ENCODE data around the gene LYRM9. TPM values are rescaled to one million over a fixed set of nuclear protein-coding genes. Genes with fewer than 3 reads are reported as not detected.

The LYRM9 gene
- total and polyA plus RNA-seq, 10 of the 15 experiments (the other 5 are each of a cell fraction or from before 2014, with no cell fraction given): 1.8 to 8.3 (median 4.6) TPM

DNA sequence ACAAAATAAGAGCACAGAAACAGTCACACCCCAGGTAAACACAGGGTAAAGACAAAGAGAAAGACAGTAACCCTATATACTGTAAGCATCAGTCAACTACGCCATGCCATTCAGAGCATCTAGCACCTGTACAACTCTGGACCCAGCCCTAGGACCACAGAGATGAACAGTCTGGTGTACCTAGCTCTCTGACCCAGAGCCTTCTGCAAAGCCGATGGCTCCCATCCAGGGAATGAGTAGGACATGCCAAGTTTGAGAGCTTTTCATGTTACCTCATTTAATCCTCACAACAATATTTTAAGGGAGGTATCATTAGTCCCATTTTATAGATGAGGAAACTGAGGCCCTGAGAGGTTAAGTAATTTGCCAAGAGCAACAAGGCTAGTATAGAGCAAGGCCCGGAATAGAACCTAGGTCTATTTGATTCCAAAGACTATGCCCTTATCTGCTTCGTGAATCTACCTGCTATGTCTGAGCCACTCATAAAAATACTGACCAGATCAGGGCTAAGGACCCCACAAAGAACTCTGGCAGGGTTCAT lies 3.4 kb downstream of the LYRM9 start:
- Histone ChIP-seq H3K27ac (ENCODE audit: control insufficient read depth, insufficient read depth) (no peak overlapping the region), H3K4me2 (ENCODE audit: control insufficient read depth, insufficient read depth) (no peak overlapping the region), H3K36me3 (ENCODE audit: control insufficient read depth in 2 of 2, insufficient read depth in 2 of 2, low read length in 1 of 2) (no peaks in the 10 kb centered on the region), H3K27me3 (replicated peaks in 1 of 2; ENCODE audit: control insufficient read depth in 2 of 2, insufficient read depth in 2 of 2, low read length in 1 of 2) (no peaks in the 10 kb centered on the region), H3K4me3 (no peak overlapping the region), H3K9me3 (replicated peaks; ENCODE audit: control insufficient read depth, insufficient read depth, low read length) (no peaks in the 10 kb centered on the region), H3K79me2 (ENCODE audit: control insufficient read depth, insufficient read depth, low read length) (0 out of 2 replicates have a peak, but pooled peaks cover 1% of the 10 kb centered on the region), H3K4me1 (ENCODE audit: control insufficient read depth, insufficient read depth, low read length) (peaks cover 15% of the 10 kb centered on the region), H3K9ac (ENCODE audit: control insufficient read depth, insufficient read depth, low read length) (no peak overlapping the region), H2AFZ (ENCODE audit: control insufficient read depth, low read depth, low read length) (no peak overlapping the region), H4K20me1 (ENCODE audit: control insufficient read depth, insufficient read depth) (no peaks in the 10 kb centered on the region)
- 95% methylated on average over 4 of the region's 4 CpGs for WGBS (ENCODE audit: insufficient coverage, insufficient replicate concordance, low lambda C conversion rate, missing lambda C conversion rate)
- SMC1A ChIA-PET (ENCODE audit: uncharacterized antibody, unreplicated experiment): interaction anchor here (1.7 to 18.8 kb wide), 3 partner anchors 10 to 87 kb away, joined by 4 to 457 read pairs (median 12); no protein-coding TSS in a partner anchor
- ATAC-seq: no peak
- no peak for DNase-seq (ENCODE audit: low read depth, low spot score)
- POLR2A ChIA-PET: interaction anchor here (0.9 kb wide), 1 partner anchor 80 kb away, joined by 3 read pairs; no protein-coding TSS in a partner anchor
- intact Hi-C loops (cut with micrococcal nuclease; ENCODE audit: unreplicated experiment): loop anchor here (5.0 kb wide), 2 partner anchors 58 to 363 kb away; no protein-coding TSS in a partner anchor
- in situ Hi-C loops (cut with MboI): loop anchor here (10.0 kb wide), 1 partner anchor 445 kb away; no protein-coding TSS in a partner anchor
- no peak for FAIRE-seq
- CTCF ChIA-PET: interaction anchor here (0.7 to 3.5 kb wide), 6 partner anchors 10 to 362 kb away, joined by 3 to 41 read pairs (median 4); no protein-coding TSS in a partner anchor
- RAD21 ChIA-PET (ENCODE audit: unreplicated experiment): interaction anchor here (1.4 to 7.7 kb wide), 3 partner anchors 10 to 96 kb away, joined by 5 to 158 read pairs (median 15); no protein-coding TSS in a partner anchor
- TF ChIP-seq, protein P1, sequence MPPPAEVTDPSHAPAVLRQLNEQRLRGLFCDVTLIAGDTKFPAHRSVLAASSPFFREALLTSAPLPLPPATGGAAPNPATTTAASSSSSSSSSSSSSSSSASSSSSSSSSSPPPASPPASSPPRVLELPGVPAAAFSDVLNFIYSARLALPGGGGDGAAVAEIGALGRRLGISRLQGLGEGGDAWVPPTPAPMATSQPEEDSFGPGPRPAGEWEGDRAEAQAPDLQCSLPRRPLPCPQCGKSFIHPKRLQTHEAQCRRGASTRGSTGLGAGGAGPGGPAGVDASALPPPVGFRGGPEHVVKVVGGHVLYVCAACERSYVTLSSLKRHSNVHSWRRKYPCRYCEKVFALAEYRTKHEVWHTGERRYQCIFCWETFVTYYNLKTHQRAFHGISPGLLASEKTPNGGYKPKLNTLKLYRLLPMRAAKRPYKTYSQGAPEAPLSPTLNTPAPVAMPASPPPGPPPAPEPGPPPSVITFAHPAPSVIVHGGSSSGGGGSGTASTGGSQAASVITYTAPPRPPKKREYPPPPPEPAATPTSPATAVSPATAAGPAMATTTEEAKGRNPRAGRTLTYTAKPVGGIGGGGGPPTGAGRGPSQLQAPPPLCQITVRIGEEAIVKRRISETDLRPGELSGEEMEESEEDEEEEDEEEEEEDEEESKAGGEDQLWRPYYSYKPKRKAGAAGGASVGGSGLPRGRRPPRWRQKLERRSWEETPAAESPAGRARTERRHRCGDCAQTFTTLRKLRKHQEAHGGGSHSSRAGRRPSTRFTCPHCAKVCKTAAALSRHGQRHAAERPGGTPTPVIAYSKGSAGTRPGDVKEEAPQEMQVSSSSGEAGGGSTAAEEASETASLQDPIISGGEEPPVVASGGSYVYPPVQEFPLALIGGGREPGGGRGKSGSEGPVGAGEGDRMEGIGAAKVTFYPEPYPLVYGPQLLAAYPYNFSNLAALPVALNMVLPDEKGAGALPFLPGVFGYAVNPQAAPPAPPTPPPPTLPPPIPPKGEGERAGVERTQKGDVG (CRISPR knock-in tag; IDR thresholded peaks at IDR 0.05): no peak
- no TSS peak for BruUV-seq (replicated peaks)

All from GM12878 (cell line).